ENCODE data around the gene LRRIQ3. TPM values are rescaled to one million over a fixed set of nuclear protein-coding genes. Genes with fewer than 3 reads are reported as not detected.

Gene LRRIQ3
- total and polyA plus RNA-seq, 2 of the 13 experiments (the other 11 are each of a cell fraction or from before 2014, with no cell fraction given): 1.1 to 1.3 TPM

- TF ChIP-seq ZNF709 (CRISPR knock-in tag; IDR thresholded peaks at IDR 0.05) (no peak), ZNF598 (CRISPR knock-in tag; IDR thresholded peaks at IDR 0.05; ENCODE audit: borderline replicate concordance) (no peak), ZNF205 (CRISPR knock-in tag; IDR thresholded peaks at IDR 0.05) (no peak), KLF12 (CRISPR knock-in tag; IDR thresholded peaks at IDR 0.05; ENCODE audit: borderline replicate concordance) (peak; percentile 66; the same call in 1 of the 2 replicates), ZNF7 (CRISPR knock-in tag; IDR thresholded peaks at IDR 0.05) (no peak), ZBTB20 (CRISPR knock-in tag; IDR thresholded peaks at IDR 0.05; ENCODE audit: borderline replicate concordance, low read depth) (no peak; the same call in 1 of the 2 replicates), ZNF317 (CRISPR knock-in tag; IDR thresholded peaks at IDR 0.05) (no peak), SOX6 (IDR thresholded peaks at IDR 0.05) (no peak), SOX6 (CRISPR knock-in tag; IDR thresholded peaks at IDR 0.05) (no peak), HNRNPUL1 (IDR thresholded peaks at IDR 0.05; ENCODE audit: low read depth, low read length) (no peak), NRL (CRISPR knock-in tag; IDR thresholded peaks at IDR 0.05; ENCODE audit: borderline replicate concordance) (no peak), PAXIP1 (CRISPR knock-in tag; conservative IDR thresholded peaks at IDR 0.05) (peak; percentile 25; the same call in 1 of the 2 replicates), ZNF549 (CRISPR knock-in tag; IDR thresholded peaks at IDR 0.05) (no peak), MEIS2 (CRISPR knock-in tag; IDR thresholded peaks at IDR 0.05) (0 out of 2 replicates have a peak, but pooled peaks have one; percentile 39), ZNF337 (CRISPR knock-in tag; IDR thresholded peaks at IDR 0.05; ENCODE audit: borderline replicate concordance, low read depth) (no peak), YY1 (IDR thresholded peaks at IDR 0.05; ENCODE audit: insufficient read depth, insufficient replicate concordance, low read depth, low read length) (peak; percentile 68), ZNF563 (CRISPR knock-in tag; IDR thresholded peaks at IDR 0.05) (peak; percentile 59; the same call in 1 of the 2 replicates), NPAS2 (CRISPR knock-in tag; IDR thresholded peaks at IDR 0.05; ENCODE audit: borderline replicate concordance) (no peak), ASH2L (IDR thresholded peaks at IDR 0.05; ENCODE audit: insufficient read length, low read depth, low read length) (peak; percentile 66), SYNCRIP (IDR thresholded peaks at IDR 0.05; ENCODE audit: insufficient read depth, low read depth, low read length) (no peak)
- TF ChIP-seq, protein P1, sequence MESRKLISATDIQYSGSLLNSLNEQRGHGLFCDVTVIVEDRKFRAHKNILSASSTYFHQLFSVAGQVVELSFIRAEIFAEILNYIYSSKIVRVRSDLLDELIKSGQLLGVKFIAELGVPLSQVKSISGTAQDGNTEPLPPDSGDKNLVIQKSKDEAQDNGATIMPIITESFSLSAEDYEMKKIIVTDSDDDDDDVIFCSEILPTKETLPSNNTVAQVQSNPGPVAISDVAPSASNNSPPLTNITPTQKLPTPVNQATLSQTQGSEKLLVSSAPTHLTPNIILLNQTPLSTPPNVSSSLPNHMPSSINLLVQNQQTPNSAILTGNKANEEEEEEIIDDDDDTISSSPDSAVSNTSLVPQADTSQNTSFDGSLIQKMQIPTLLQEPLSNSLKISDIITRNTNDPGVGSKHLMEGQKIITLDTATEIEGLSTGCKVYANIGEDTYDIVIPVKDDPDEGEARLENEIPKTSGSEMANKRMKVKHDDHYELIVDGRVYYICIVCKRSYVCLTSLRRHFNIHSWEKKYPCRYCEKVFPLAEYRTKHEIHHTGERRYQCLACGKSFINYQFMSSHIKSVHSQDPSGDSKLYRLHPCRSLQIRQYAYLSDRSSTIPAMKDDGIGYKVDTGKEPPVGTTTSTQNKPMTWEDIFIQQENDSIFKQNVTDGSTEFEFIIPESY (CRISPR knock-in tag; IDR thresholded peaks at IDR 0.05): no peak
- TF ChIP-seq, protein P2, sequence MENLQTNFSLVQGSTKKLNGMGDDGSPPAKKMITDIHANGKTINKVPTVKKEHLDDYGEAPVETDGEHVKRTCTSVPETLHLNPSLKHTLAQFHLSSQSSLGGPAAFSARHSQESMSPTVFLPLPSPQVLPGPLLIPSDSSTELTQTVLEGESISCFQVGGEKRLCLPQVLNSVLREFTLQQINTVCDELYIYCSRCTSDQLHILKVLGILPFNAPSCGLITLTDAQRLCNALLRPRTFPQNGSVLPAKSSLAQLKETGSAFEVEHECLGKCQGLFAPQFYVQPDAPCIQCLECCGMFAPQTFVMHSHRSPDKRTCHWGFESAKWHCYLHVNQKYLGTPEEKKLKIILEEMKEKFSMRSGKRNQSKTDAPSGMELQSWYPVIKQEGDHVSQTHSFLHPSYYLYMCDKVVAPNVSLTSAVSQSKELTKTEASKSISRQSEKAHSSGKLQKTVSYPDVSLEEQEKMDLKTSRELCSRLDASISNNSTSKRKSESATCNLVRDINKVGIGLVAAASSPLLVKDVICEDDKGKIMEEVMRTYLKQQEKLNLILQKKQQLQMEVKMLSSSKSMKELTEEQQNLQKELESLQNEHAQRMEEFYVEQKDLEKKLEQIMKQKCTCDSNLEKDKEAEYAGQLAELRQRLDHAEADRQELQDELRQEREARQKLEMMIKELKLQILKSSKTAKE (CRISPR knock-in tag; IDR thresholded peaks at IDR 0.05; ENCODE audit: borderline replicate concordance): no peak
Observed at GRCh38 chr1:74197657-74198552, at the start of gene LRRIQ3, which contains the start of gene FPGT (continued).
